GM19099 (cell line): ENCODE data around the gene URI1.

Source experiments
- POLR2A ChIP-seq: IDR thresholded peaks from 3 replicates; pipeline ENCODE4 v1.6.1; 2011; ENCODE audit warnings: low read depth; ENCODE audit not compliant: insufficient read length; ENCODE audit errors: extremely low read depth

URI1 gene

GRCh38 chr19:29934257-29934656 lies 7.8 kb upstream of the URI1 start:
- TF ChIP-seq POLR2A = no peak

- TF ChIP-seq POLR2A = no peak
Measured at GRCh38 chr19:29934781-29935180, 7.3 kb upstream of the URI1 start.

GRCh38 chr19:29936409-29936808 lies 5.6 kb upstream of the URI1 start:
- TF ChIP-seq POLR2A = no peak

GRCh38 chr19:29939628-29940027 lies 2.4 kb upstream of the URI1 start:
- TF ChIP-seq POLR2A = no peak

- TF ChIP-seq POLR2A = no peak
Measured at GRCh38 chr19:29940971-29941585, 961 bp upstream of the URI1 start.

- peak; percentile 23 for TF ChIP-seq POLR2A
Measured at GRCh38 chr19:29942404-29943261, 594 bp downstream of the URI1 start.

GRCh38 chr19:29943615-29944014 lies 1.6 kb downstream of the URI1 start:
- no peak for TF ChIP-seq POLR2A

- no peak for TF ChIP-seq POLR2A
Measured at GRCh38 chr19:29944390-29945012, 2.5 kb downstream of the URI1 start.

GRCh38 chr19:29945017-29945416 lies 3.0 kb downstream of the URI1 start:
- TF ChIP-seq POLR2A = no peak

GRCh38 chr19:29945433-29945832 lies 3.4 kb downstream of the URI1 start:
- no peak for TF ChIP-seq POLR2A

GRCh38 chr19:29946645-29947044 lies 4.6 kb downstream of the URI1 start:
- TF ChIP-seq POLR2A = no peak

- TF ChIP-seq POLR2A = no peak
Measured at GRCh38 chr19:29947871-29948270, 5.8 kb downstream of the URI1 start.

- TF ChIP-seq POLR2A = no peak
Measured at GRCh38 chr19:29952177-29952576, 10.1 kb downstream of the URI1 start.

- TF ChIP-seq POLR2A = no peak
Measured at GRCh38 chr19:29952646-29953045, 10.6 kb downstream of the URI1 start.

- no peak for TF ChIP-seq POLR2A
Measured at GRCh38 chr19:29953352-29954247, 11.6 kb downstream of the URI1 start.

- TF ChIP-seq POLR2A = no peak
Measured at GRCh38 chr19:29956855-29957254, 14.8 kb downstream of the URI1 start.

- no peak for TF ChIP-seq POLR2A
Measured at GRCh38 chr19:29961311-29961710, 19.3 kb downstream of the URI1 start.
